GM18505 (cell line): ENCODE data around the gene PDS5B.

Experiments used
- ATAC-seq: cut with Tn5 transposase; IDR thresholded peaks from one replicate; pipeline ENCODE4 v1.9.1; 2021; ENCODE audit not compliant: unreplicated experiment
- POLR2A ChIP-seq: IDR thresholded peaks from 4 replicates; pipeline ENCODE4 v1.6.1; 2011; ENCODE audit warnings: borderline replicate concordance; ENCODE audit not compliant: insufficient read depth, insufficient read length; ENCODE audit errors: extremely low read depth

The PDS5B gene

GRCh38 chr13:32610977-32611376 lies 24.7 kb downstream of the PDS5B start:
- no peak for TF ChIP-seq POLR2A

GRCh38 chr13:32616883-32617511 lies 30.7 kb downstream of the PDS5B start:
- TF ChIP-seq POLR2A: no peak
- no peak for ATAC-seq

More at GRCh38 chr13:32610977-32611376, 24.7 kb downstream of the PDS5B start:
- ATAC-seq: no peak

- ATAC-seq: no peak
- TF ChIP-seq POLR2A: no peak
Measured at GRCh38 chr13:32622827-32623226, 36.6 kb downstream of the PDS5B start.

- no peak for ATAC-seq
- no peak for TF ChIP-seq POLR2A
Measured at GRCh38 chr13:32624441-32624840, 38.2 kb downstream of the PDS5B start.

- no peak for ATAC-seq
- TF ChIP-seq POLR2A: no peak
Measured at GRCh38 chr13:32627793-32628192, 41.5 kb downstream of the PDS5B start.

GRCh38 chr13:32629313-32629712 lies 43.1 kb downstream of the PDS5B start:
- ATAC-seq: no peak
- no peak for TF ChIP-seq POLR2A

GRCh38 chr13:32629866-32630265 lies 43.6 kb downstream of the PDS5B start:
- ATAC-seq: no peak
- no peak for TF ChIP-seq POLR2A

- no peak for ATAC-seq
- TF ChIP-seq POLR2A: no peak
Measured at GRCh38 chr13:32632343-32632909, 46.2 kb downstream of the PDS5B start.

GRCh38 chr13:32636711-32637110 lies 50.5 kb downstream of the PDS5B start:
- TF ChIP-seq POLR2A: no peak
- no peak for ATAC-seq

GRCh38 chr13:32638739-32639138 lies 52.5 kb downstream of the PDS5B start:
- ATAC-seq: no peak
- no peak for TF ChIP-seq POLR2A

- no peak for ATAC-seq
- TF ChIP-seq POLR2A: no peak
Measured at GRCh38 chr13:32639502-32640105, 53.4 kb downstream of the PDS5B start.

GRCh38 chr13:32642316-32642715 lies 56.1 kb downstream of the PDS5B start:
- no peak for ATAC-seq
- no peak for TF ChIP-seq POLR2A

- no peak for ATAC-seq
- TF ChIP-seq POLR2A: no peak
Measured at GRCh38 chr13:32642858-32643257, 56.6 kb downstream of the PDS5B start.

- ATAC-seq: no peak
Measured at GRCh38 chr13:32645854-32646253, 59.6 kb downstream of the PDS5B start.

More at GRCh38 chr13:32645854-32646253, 59.6 kb downstream of the PDS5B start:
- no peak for TF ChIP-seq POLR2A
